Nephron progenitor cell (in vitro differentiated cells): ENCODE results near the gene NFKBIB.
"Not testable (repeated sequence)": the region's sequence is repeated elsewhere in the genome, so short reads cannot be mapped to it uniquely, and the experiment has no call there.

Experiments used
- DNase-seq: peaks from one replicate; pipeline ENCODE4 v3.0.0; 2021
- H3K27ac Mint-ChIP-seq: 2 replicates; pipeline ENCODE4 v1.8.0; 2021; ENCODE audit warnings: mild to moderate bottlenecking, moderate library complexity, mixed read lengths
- H3K27me3 Mint-ChIP-seq: 2 replicates; pipeline ENCODE4 v1.8.0; 2021; ENCODE audit warnings: mild to moderate bottlenecking, low read depth, mixed read lengths; ENCODE audit not compliant: poor library complexity
- H3K36me3 Mint-ChIP-seq: 2 replicates; pipeline ENCODE4 v1.8.0; 2021; ENCODE audit warnings: low read depth, mixed read lengths
- H3K4me1 Mint-ChIP-seq: 2 replicates; pipeline ENCODE4 v1.8.0; 2021; ENCODE audit warnings: mixed read lengths
- H3K4me3 Mint-ChIP-seq: 2 replicates; pipeline ENCODE4 v1.8.0; 2021; ENCODE audit warnings: mild to moderate bottlenecking, moderate library complexity, mixed read lengths
- H3K9me3 Mint-ChIP-seq: 2 replicates; pipeline ENCODE4 v1.8.0; 2021; ENCODE audit warnings: mild to moderate bottlenecking, moderate library complexity, mixed read lengths
- TF ChIP-seq, protein P1 (sequence below): fragments of 200-600 bp; sonication (generic); IDR thresholded peaks from 2 replicates; pipeline ENCODE4 v1.5.0; 2021; ENCODE audit warnings: antibody characterized with exemption

NFKBIB gene

DNA sequence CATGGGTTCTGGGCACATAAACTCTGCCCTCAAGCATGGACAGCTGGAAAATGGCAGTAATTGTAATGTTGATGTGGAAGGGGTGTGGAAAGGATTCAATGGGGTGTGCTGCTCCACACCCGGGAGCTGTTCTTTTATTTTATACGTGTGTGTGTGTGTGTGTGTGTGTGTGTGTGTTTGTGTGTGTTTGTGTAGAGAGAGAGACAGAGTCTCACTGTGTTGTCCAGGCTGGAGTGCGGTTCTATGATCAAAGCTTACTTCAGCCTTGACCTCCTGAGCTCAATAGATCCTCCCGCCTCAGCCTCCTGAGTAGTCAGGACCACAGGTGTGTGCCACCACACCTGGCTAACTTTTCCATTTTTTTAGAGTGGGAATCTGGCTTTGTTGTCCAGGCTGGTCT lies 33.8 kb downstream of the NFKBIB start:
- Mint-ChIP-seq H3K4me1 (peaks cover 24% of the 10 kb centered on the region), H3K27me3 (peaks cover 12% of the 10 kb centered on the region), H3K36me3 (peaks cover 55% of the 10 kb centered on the region), H3K4me3 (no peak overlapping the region), H3K27ac (no peak overlapping the region), H3K9me3 (peaks cover 38% of the 10 kb centered on the region)
- TF ChIP-seq, protein P1, sequence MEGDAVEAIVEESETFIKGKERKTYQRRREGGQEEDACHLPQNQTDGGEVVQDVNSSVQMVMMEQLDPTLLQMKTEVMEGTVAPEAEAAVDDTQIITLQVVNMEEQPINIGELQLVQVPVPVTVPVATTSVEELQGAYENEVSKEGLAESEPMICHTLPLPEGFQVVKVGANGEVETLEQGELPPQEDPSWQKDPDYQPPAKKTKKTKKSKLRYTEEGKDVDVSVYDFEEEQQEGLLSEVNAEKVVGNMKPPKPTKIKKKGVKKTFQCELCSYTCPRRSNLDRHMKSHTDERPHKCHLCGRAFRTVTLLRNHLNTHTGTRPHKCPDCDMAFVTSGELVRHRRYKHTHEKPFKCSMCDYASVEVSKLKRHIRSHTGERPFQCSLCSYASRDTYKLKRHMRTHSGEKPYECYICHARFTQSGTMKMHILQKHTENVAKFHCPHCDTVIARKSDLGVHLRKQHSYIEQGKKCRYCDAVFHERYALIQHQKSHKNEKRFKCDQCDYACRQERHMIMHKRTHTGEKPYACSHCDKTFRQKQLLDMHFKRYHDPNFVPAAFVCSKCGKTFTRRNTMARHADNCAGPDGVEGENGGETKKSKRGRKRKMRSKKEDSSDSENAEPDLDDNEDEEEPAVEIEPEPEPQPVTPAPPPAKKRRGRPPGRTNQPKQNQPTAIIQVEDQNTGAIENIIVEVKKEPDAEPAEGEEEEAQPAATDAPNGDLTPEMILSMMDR, result no peak
- DNase-seq, result no peak

DNA sequence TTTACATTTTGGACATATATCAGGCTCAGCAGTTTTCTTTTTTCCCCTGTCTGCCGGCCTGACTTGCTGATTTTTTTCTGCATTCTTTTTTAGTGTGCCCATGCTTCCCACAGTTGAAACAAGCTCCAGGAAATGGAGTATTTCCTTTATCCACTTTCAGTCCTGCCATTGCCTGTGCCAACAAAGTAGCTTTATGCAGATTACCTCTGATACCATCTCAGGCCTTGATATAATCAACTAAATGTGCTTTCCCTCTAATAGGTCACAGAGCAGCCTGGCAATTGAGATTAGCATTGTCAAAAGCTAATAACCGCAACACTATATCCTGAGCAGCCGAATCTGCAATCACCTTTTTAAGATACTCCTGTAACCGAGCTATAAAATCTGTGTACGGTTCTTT lies 40.2 kb downstream of the NFKBIB start:
- peaks cover 14% of the 10 kb centered on the region for H3K4me1 Mint-ChIP-seq
- TF ChIP-seq, protein P1, result no peak
- H3K36me3 Mint-ChIP-seq, result peaks cover 37% of the 10 kb centered on the region
- no peak overlapping the region for H3K4me3 Mint-ChIP-seq
- DNase-seq, result no peak
- peaks cover 5% of the 10 kb centered on the region for H3K27me3 Mint-ChIP-seq
- peaks cover 19% of the 10 kb centered on the region for H3K9me3 Mint-ChIP-seq
- peak overlapping the region; percentile 53 for H3K27ac Mint-ChIP-seq

DNA sequence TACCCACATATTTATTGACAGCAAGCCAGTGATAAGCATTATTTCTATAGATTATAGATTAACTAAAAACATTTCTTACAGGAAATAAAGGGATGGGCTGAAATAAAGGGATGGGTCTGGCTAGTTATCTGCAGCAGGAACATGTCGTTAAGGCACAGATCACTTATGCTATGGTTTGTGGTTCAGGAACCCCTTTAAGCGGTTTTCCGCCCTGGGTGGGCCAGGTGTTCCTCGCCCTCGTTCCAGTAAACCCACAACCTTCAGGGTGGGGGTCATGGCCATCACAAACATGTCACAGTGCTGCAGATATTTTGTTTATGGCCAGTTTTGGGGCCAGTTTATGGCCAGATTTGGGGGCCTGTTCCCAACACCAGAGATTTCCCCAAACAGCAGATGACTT lies 41.7 kb downstream of the NFKBIB start:
- Mint-ChIP-seq H3K27ac (peak overlapping the region; percentile 6), H3K36me3 (peaks cover 25% of the 10 kb centered on the region), H3K4me1 (peaks cover 14% of the 10 kb centered on the region)
- not testable (repeated sequence) for H3K27me3 Mint-ChIP-seq, H3K4me3 Mint-ChIP-seq, DNase-seq, H3K9me3 Mint-ChIP-seq

DNA sequence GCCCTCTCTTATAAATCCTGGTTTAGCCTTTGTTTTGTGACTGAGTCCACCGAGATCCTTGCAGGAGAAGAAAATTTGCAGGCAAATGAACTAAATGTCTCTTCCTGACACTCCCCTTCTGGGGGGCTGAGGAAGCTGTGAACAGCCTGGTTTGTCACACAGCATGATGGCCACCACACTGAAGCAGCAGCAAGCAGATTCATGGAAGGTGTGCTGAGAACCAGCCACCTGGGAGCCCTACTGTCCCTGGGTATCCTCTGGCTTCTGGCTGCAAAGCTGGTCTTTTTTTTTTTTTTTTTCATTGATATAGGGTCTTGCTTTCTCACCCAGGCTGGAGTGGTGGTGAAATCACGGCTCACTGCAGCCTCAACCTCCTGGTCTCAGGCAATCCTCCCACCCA lies 42.2 kb downstream of the NFKBIB start:
- peaks cover 25% of the 10 kb centered on the region for H3K36me3 Mint-ChIP-seq
- H3K4me3 Mint-ChIP-seq, result no peak overlapping the region
- TF ChIP-seq, protein P1, result no peak
- no peaks in the 10 kb centered on the region for H3K9me3 Mint-ChIP-seq
- peaks cover 2% of the 10 kb centered on the region for H3K27me3 Mint-ChIP-seq
- peaks cover 14% of the 10 kb centered on the region for H3K4me1 Mint-ChIP-seq
- no peak overlapping the region for H3K27ac Mint-ChIP-seq
- no peak for DNase-seq

DNA sequence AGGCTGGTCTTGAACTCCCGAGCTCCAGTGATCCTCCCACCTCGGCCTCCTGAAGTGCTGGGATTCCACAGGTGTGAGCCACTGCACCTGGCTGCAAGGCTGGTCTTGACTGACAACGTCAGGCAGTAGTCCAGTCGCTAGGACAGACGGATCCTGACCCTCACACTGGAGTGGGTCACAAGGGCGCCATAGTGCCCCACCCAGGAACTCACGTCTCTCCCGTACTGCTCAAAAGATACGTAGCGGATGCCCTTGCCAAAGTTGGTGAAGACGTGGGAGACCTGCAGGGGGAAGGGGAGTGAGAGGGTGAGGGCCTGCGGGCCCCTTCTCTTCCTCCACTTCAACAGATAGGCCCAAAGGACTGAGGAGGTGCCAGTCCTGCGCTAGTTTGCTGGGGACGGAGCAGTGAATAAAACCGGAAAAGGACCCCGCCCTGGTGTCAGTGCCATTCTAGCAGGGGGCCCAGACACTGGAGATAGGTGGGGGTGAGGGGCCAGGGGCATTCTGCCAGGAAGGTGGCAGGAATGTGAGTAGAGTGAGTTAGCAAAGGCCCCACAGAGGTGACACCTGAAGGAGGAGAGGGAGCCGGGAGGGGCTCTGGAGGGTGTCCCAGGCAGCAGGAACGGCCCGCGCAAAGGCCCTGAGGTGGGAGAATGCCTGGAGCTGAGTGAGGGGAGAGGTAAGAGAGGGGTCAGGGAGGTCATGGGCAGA lies 42.9 kb downstream of the NFKBIB start:
- peaks cover 31% of the 10 kb centered on the region for H3K36me3 Mint-ChIP-seq

DNA sequence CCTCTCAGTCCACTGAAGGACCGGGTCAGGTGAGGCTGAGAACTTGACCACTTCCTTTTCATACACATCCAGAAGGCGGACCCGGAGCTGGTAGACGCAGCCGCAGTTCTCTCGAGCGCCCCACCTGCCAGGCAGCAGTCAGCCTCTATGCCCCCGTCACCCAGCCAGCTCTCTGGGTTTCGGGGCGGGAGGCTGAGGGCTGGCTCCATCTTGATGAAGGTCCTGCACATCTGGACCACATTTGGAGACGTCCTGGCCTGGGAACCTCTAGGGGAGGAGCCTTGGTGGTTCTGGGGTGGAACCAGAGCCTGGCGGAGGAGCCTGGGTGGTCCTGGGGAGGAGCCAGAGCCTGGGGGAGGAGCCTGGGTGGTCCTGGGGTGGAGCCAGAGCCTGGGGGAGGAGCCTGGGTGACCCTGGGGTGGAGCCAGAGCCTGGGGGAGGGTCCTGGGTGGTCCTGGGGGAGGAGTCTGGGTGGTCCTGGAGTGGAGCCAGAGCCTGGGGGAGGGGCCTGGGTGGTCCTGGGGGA lies 45.3 kb downstream of the NFKBIB start:
- Mint-ChIP-seq H3K27ac (no peak overlapping the region), H3K36me3 (peaks cover 49% of the 10 kb centered on the region), H3K4me3 (no peak overlapping the region), H3K4me1 (peaks cover 24% of the 10 kb centered on the region), H3K9me3 (peaks cover 4% of the 10 kb centered on the region), H3K27me3 (no peaks in the 10 kb centered on the region)
- DNase-seq, result peak; percentile 25
- TF ChIP-seq, protein P1, result no peak

More for the DNA sequence above, 42.9 kb downstream of the NFKBIB start:
- no peak overlapping the region for H3K27ac Mint-ChIP-seq
- H3K27me3 Mint-ChIP-seq, result no peaks in the 10 kb centered on the region
- H3K4me1 Mint-ChIP-seq, result peaks cover 14% of the 10 kb centered on the region
- TF ChIP-seq, protein P1, result no peak
- no peaks in the 10 kb centered on the region for H3K9me3 Mint-ChIP-seq
- H3K4me3 Mint-ChIP-seq, result no peak overlapping the region
- no peak for DNase-seq
